ENCODE measurements around the gene PGF.

Gene PGF

DNA sequence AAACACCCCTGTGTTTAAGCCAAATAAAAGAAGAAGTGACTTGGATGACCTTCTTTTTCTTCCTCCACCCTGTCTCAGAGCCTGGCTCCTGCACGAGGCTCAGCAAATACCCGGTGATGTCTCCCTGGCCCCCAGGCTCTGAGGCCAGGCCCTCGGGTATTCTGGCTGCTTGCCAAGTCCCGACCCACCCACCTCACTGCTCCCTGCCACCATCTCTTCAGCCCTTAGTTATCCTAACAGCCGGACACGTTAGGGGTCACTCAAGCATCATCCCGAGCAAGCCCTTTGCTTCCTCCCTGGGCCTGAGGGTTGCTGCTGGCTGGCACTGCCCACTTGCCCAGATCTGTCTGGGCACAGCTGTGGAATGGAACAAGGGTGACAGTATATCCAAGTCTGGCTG lies 39.6 kb downstream of the PGF start:
- no peak for DNase-seq

DNA sequence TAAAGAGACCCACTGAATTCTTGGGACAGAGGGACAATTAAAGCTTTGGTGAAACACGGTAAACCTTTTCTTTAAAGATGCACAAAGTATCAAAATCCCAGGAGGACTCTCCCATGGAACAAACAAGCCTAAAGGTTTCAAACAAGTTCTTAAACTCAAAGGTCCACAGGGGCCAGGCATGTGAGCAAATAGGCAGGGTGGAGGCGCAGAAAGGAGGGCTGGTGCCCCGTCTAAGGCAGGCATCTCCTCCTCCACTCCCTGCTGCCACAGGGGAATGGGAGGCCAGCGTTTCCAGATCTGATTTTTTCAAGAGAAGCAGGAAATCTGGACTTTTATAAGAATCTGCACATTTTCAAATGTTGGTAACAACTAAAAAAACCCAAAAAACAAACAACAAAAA lies 40.0 kb downstream of the PGF start:
- DNase-seq: no peak

GRCh38 chr14:74913986-74914573 lies 41.3 kb downstream of the PGF start:
- peak; percentile 22 for DNase-seq

GRCh38 chr14:74913393-74913910 lies 41.9 kb downstream of the PGF start:
- no peak for DNase-seq

DNA sequence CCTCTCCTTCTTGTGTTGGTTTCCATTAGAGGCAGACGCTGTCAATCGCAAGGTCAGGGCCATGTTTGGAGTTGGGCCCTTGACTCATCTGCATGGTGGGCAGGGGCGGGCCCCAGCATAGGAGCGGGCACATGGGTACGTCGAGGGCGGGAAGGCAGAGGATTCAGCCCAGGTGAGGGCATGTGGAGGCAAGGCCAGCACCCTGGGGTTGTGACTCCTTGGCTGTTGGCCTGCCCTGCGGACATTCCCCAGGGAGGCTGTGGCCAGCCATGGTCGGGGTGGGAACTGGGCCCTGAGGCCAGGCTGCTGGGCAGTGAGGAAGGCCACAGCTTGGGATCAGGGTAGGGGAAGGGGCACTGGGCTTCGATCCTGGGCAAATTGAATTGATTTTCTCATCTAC lies 42.6 kb downstream of the PGF start:
- DNase-seq: no peak

DNA sequence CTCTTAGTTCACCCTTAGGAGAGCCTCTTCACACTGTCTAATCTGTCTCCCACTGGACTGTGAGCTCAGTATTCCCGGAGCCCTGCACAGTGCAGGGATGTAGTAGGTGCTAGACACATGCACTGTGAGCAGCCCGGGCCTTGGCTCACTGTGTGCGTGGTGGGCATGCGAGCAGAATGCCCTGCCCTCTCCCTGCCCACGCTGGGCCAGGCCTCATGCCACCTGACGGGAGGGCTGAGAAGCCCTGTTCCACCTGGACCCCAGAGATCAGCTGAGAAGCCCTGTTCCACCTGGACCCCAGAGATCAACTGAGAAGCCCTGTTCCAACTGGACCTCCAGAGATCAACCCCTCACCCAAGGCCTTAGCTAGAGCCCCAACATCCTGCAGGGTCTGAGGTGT lies 43.3 kb downstream of the PGF start:
- no peak for DNase-seq

DNA sequence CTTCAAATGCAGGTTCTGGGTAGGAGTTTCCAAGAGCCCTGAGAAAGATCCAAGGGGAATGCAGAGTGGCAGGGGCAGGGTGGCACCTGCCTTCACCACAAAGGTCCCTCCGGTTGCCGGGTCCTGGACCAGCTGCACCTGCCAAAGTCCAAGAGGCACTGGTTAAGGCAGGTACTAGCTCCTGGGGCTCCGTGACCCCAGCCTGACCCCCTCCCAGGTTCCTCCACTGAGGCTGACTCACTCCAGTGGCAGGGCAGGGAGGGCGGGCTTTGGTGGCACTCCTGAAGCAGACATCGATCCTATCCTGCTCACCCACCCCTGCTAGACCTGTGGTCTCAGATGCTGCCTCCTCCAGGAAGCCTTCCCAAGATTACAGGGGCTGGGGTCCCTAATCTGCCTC lies 43.7 kb downstream of the PGF start:
- no peak for DNase-seq

GRCh38 chr14:74911221-74911620 lies 44.2 kb downstream of the PGF start:
- no peak for DNase-seq

- no peak for DNase-seq
Measured at GRCh38 chr14:74910556-74910955, 44.8 kb downstream of the PGF start.

GRCh38 chr14:74909911-74910310 lies 45.5 kb downstream of the PGF start:
- DNase-seq: no peak

DNA sequence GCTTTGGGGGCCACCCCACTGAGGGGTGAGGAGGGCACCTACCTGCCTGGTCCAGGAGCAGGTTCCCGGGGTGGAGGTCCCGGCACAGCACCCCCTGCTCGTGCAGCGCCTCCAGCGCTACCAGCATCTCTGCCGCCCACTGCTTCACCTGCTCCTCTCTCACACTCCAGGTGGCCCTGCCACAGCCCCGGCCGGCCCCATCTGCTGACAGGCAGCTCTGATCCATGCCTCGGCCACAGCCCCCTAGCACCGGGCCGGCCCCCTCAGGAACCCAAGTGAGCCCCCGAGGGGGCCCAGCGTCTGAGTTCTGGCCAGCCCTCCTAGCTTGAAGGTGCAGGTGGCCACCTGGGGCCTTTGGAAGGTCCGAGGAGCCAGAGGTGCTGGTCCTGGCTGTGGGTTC lies 45.9 kb downstream of the PGF start:
- DNase-seq: no peak

DNA sequence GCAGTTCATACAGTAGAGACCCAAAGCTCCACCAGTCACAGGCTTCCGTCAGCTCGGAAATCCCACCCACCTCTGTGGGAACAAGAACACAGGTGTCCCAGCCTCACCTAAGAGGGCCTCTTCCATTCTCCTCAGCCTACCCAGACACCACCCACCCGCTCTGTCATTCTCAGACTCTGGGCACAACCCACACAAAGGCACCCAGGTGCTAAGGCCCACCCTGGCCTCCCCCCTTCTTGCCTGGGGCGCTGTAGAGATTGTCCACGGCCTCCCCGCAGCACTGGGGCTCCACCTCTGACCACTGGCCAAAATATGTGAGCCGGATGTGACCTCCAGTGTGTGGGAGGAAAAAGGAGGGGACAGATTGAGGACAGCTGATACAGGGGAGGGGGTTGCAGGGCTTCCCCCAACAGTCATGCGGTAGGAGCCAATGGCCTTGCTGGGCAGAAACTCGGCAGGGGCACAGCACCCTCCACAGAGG lies 46.5 kb downstream of the PGF start:
- no peak for DNase-seq

GRCh38 chr14:74907744-74908143 lies 47.7 kb downstream of the PGF start:
- no peak for DNase-seq

GRCh38 chr14:74906925-74907521 lies 48.4 kb downstream of the PGF start:
- DNase-seq: no peak

DNA sequence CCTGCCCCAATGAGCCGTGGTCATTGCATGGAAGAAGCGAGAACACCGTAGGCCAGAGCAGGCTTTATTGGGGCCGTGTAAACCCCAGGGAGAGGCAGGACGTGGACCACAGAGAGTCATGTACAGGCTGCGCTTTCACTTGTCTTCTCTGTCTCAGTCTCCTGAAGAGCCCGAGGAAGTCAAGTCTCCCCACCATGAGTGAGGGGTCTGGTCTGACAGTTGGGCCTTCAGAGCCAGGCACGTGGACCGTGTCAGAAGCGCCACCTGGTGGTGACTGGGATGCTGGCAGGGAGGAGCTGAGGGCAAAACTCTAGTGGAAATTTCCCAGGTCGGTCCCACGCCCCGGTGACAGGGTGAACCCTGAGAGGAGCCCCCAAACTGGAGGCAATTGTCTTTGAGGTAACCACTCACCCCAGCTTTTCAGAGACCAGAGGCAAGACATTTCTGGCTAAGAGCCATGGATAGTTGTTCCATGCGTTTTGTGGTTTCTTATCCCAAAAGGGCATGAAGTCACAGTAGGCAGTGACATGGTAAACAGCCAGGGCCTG lies 49.7 kb downstream of the PGF start:
- peak; percentile 56 for DNase-seq

DNA sequence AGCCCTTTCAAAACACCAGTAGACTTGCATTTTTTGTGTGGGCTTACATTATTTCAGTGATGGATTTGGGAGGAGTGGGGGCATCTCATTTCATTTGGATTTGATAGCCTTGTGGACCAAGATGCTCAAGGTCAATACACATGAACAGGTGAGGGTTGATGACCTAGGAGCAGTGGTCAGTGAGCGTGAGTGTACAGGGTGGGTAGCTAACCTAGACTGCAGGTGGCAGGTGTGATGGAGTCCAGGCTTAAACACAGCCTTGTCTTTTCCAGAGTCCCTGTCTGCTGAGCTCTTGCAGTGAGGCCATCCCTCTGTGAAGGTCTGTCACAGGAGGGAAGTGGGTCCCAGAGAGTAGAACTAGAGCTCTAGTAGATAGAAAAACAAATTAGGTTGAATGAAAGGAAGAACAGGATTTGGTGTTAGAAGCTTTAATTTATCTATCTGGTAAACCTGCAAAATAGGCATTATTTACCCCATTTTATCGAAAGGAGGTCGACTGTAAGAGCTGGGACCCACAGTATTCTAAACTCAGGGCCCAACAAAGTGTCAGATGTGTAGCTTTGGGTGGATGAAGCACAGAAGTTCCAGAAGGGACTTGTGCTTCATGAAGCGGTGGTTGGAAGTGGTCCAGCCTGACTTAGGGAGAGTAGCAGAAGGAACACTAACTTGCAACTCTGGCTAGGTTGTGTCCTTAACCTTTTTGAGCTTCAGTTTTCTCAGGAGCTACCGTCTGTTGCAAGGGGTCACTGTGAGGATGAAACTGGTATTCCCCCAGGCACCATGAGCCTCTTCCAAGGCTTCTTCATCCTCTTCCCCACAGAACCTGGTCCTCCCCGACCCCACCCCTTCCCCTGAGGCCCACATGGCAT lies 50.5 kb downstream of the PGF start:
- DNase-seq: no peak

DNA sequence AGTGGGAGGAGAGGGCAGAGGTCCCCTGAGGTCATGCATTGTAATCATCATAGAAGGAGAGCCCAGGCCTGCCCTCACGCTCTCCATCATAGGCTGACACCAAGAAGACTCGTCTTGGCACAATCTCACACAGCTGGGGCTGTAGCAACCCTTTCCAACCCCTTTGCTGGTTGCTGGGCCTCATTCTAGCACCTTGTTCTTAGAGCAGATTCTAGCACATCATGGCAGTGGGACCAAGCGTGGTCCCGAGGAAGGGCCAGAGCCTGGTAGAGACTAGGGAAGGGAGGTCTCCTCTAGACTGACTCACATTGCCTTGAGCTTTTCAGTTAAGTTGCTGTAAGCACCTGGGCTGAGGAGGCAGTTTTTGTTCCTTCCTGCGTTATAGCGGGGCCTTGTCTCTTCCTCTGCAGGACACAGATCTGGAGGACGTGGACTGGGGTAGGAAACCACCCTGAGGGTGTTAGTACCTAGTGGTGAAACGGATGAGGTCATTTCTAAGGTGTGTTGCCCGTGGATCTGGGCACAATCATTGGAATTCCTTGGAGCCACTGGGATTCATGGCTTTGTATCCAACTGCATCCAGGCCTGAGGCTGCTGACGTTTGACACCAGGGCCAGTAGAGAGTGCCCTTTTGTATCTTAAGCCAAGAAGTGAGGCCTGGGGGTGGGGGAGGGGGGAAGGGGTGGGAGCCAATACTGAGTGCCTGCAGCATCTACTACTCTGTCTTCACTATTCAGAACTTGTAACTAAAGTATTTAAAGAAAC lies 52.3 kb downstream of the PGF start:
- no peak for DNase-seq

- DNase-seq: no peak
Measured at GRCh38 chr14:74898694-74899093, 56.7 kb downstream of the PGF start.

GRCh38 chr14:74898083-74898482 lies 57.3 kb downstream of the PGF start:
- DNase-seq: no peak

DNA sequence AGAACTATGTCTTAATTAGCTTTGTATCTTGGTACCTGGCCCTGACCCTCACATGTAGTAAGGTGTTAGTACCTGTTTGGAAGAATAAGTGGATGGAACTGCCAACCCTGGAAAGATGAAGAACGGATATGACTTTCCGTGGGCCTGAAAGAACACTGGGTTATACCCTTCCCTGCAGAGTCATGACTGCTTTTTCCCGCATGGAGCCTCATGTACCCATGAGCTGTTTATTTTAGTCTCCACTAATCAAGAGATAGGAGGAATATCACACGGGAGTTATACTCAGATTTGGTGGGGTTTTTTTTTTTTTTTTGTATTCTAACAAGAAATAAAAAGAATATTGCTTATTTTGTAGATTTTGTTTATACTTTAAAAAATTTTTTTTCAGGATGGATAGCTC lies 57.8 kb downstream of the PGF start:
- no peak for DNase-seq

DNA sequence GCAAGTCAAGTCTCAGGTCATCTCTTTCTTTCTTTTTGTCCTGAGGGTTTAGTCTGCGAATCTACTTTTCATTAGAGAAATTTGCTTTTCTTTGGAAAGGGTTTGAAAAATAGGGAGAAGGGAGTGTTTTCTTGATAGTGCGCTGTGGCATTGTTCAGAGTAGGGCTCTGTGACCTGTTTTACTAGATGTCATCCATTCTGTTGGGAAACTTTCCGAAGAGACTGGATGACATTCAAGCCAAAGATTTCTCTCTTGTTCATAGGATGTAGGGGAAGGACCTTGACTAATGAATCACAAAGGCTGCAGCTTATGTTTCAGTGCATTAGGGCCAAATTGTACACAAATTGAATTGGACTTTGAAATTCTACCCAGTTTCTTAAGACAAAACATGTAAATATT lies 59.0 kb downstream of the PGF start:
- DNase-seq: no peak

DNA sequence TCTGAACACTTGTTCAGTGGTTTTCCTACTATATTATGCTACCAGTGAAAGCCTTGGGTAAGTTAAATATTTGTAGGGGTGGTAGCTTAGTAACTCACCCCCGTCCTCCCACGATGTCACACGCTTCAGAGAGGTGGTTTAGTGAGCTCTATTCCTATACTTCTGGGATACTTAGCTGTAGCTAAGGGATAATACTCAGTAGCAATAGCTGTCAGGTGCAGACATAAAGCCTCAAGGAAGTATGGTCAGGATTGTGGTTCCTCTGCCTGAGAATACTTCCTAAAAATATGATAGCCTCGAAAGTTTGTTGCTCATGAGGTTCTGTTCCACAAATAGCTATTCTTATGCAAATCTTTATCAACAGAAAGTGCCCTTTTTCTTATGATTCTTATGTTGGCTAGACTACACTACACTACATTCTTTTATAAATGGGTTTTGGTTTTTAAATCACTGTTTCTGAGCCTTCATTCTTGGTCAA lies 61.7 kb downstream of the PGF start:
- no peak for DNase-seq

- DNase-seq: no peak
Measured at GRCh38 chr14:74892745-74893144, 62.7 kb downstream of the PGF start.

Measured in NCI-H345 (cell line).